GM18858 (cell line): ENCODE data around the gene AMELX.

Experiments used
- ATAC-seq: cut with Tn5 transposase; IDR thresholded peaks from one replicate; pipeline ENCODE4 v1.9.1; 2021; ENCODE audit not compliant: unreplicated experiment

The AMELX gene

GRCh38 chrX:11293113-11293512 is at the start of gene AMELX:
Gene AMELX, plus strand, starts transcription at chrX:11293413. Its CDS starts 1,376 bp downstream, at chrX:11294789.
- ATAC-seq: no peak

GRCh38 chrX:11244636-11245035 is 48.6 kb upstream of the AMELX start:
- no peak for ATAC-seq

GRCh38 chrX:11254417-11255109 is 38.6 kb upstream of the AMELX start:
- ATAC-seq: no peak

GRCh38 chrX:11257290-11257689 is 35.9 kb upstream of the AMELX start:
- no peak for ATAC-seq

- ATAC-seq: no peak
These were observed 35.5 kb upstream of the AMELX start for GRCh38 chrX:11257711-11258110.

- ATAC-seq: no peak
These were observed 33.8 kb upstream of the AMELX start for GRCh38 chrX:11259437-11259836.

GRCh38 chrX:11261260-11261659 is 32.0 kb upstream of the AMELX start:
- ATAC-seq: no peak

GRCh38 chrX:11264925-11265324 is 28.3 kb upstream of the AMELX start:
- no peak for ATAC-seq

- no peak for ATAC-seq
These were observed 27.9 kb upstream of the AMELX start for GRCh38 chrX:11265352-11265751.

- ATAC-seq: no peak
These were observed 26.6 kb upstream of the AMELX start for GRCh38 chrX:11266573-11267003.

GRCh38 chrX:11267425-11267824 is 25.8 kb upstream of the AMELX start:
- ATAC-seq: no peak

GRCh38 chrX:11269006-11269405 is 24.2 kb upstream of the AMELX start:
- ATAC-seq: no peak

- ATAC-seq: no peak
These were observed 23.2 kb upstream of the AMELX start for GRCh38 chrX:11269996-11270395.

- no peak for ATAC-seq
These were observed 20.9 kb upstream of the AMELX start for GRCh38 chrX:11272290-11272689.

- ATAC-seq: no peak
These were observed 20.4 kb upstream of the AMELX start for GRCh38 chrX:11272863-11273262.

- no peak for ATAC-seq
These were observed 19.7 kb upstream of the AMELX start for GRCh38 chrX:11273544-11273943.

GRCh38 chrX:11282043-11282442 is 11.2 kb upstream of the AMELX start:
- no peak for ATAC-seq

- no peak for ATAC-seq
These were observed 7.6 kb upstream of the AMELX start for GRCh38 chrX:11285651-11286050.

GRCh38 chrX:11287505-11287904 is 5.7 kb upstream of the AMELX start:
- ATAC-seq: no peak

- no peak for ATAC-seq
These were observed 2.7 kb upstream of the AMELX start for GRCh38 chrX:11290416-11291102.

GRCh38 chrX:11296051-11296450 is 2.8 kb downstream of the AMELX start:
- ATAC-seq: no peak

- no peak for ATAC-seq
These were observed 5.4 kb downstream of the AMELX start for GRCh38 chrX:11298600-11298999.

GRCh38 chrX:11304829-11305228 is 11.6 kb downstream of the AMELX start:
- no peak for ATAC-seq
